Lung (tissue), 12 donors: ENCODE results near the gene PARVG. TPM values are rescaled to one million over a fixed set of nuclear protein-coding genes. Genes with fewer than 3 reads are reported as not detected.

Source experiments
- ATAC-seq: fragments of 200-7000 bp; cut with Tn5 transposase; one replicate; pipeline ENCODE4 v1.9.1; 2020; ENCODE audit warnings: moderate number of reproducible peaks; ENCODE audit not compliant: insufficient read depth, low FRiP score
- DNase-seq, 3 donors: peaks; one replicate each; pipeline ENCODE4 v3.0.0-alpha.2; 2013 to 2017
- H3K27ac ChIP-seq, 2 donors: one replicate each; pipeline ENCODE4 v1.5.1; 2013; ENCODE audit warnings: mild to moderate bottlenecking in 2 of 2, moderate library complexity in 2 of 2, control low read depth in 1 of 2, inconsistent platforms in 1 of 2, low read depth in 1 of 2, low read length in 1 of 2
- H3K27me3 ChIP-seq, 3 donors: one replicate each; pipeline ENCODE4 v1.5.1; 2013; ENCODE audit warnings: low read length in 2 of 3; ENCODE audit not compliant: control insufficient read depth in 3 of 3, insufficient read depth in 3 of 3
- H3K36me3 ChIP-seq, 4 donors: one replicate each; pipeline ENCODE4 v1.5.1; 2013; ENCODE audit warnings: low read length in 4 of 4, mild to moderate bottlenecking in 1 of 4, moderate library complexity in 1 of 4; ENCODE audit not compliant: control insufficient read depth in 4 of 4, insufficient read depth in 4 of 4
- H3K4me1 ChIP-seq, 5 donors: one replicate each; pipeline ENCODE4 v1.5.1; 2013; ENCODE audit warnings: low read length in 5 of 5, mild to moderate bottlenecking in 2 of 5, moderate library complexity in 1 of 5; ENCODE audit not compliant: control insufficient read depth in 5 of 5, insufficient read depth in 5 of 5
- H3K4me3 ChIP-seq: one replicate; pipeline ENCODE4 v1.5.1; 2013; ENCODE audit warnings: mild to moderate bottlenecking, control low read depth, moderate library complexity
- H3K9ac ChIP-seq, 2 donors: one replicate each; pipeline ENCODE4 v1.5.1; 2013; ENCODE audit warnings: low read length in 2 of 2, control low read depth in 1 of 2; ENCODE audit not compliant: insufficient read depth in 1 of 2
- H3K9me3 ChIP-seq, 4 donors: one replicate each; pipeline ENCODE4 v1.5.1; 2013; ENCODE audit warnings: low read length in 3 of 4, mild to moderate bottlenecking in 1 of 4, moderate library complexity in 1 of 4; ENCODE audit not compliant: control insufficient read depth in 4 of 4, insufficient read depth in 3 of 4
- CTCF ChIP-seq: IDR thresholded peaks from 2 replicates; pipeline ENCODE4 v1.5.1; 2012; ENCODE audit warnings: mild to moderate bottlenecking; ENCODE audit errors: control extremely low read depth, extremely low read depth
- WGBS, 2 donors: extraction: QIAGEN DNeasy Blood & Tissue Kit; methylation state at CpG; one replicate each; pipeline ENCODE4 v1.1.7; 2013; 5-methylcytosine and 5-hydroxymethylcytosine counted together
- polyA plus RNA-seq, 2 donors: library from polyadenylated mRNA; stranded (reverse); fragments of 200-250 nt; gene quantifications; one replicate each; pipeline ENCODE4 v1.2.1, GENCODE V29; 2013
- total RNA-seq, 2 donors: library from RNA; depleted of rRNA in 1 of 2; stranded (reverse); fragments of >200 nt in 1 of 2; gene quantifications; one replicate each; pipeline ENCODE4 v1.2.1, GENCODE V29; 2014 to 2021
- donor health status: control.
- donor health status: control.
- donor health status: Bipolar disorder and iron deficiency.
- donor health status: healthy.
- donor health status: DM: yes; HTN: yes; CAD: no.

PARVG gene
- total and polyA plus RNA-seq, 4 donors = 20.4 to 67.4 (median 48.7) TPM

- ATAC-seq = no peak
- Histone ChIP-seq H3K27me3 (no peaks in the 10 kb centered on the region), H3K4me3 (no peak overlapping the region), H3K9ac (no peak overlapping the region), H3K9me3 (no peaks in the 10 kb centered on the region), H3K4me1 (peaks cover 0 to 20% (median 0%) of the 10 kb centered on the region in 5 donors), H3K36me3 (peaks cover 0 to 43% (median under 1%) of the 10 kb centered on the region in 4 donors), H3K27ac (no peak overlapping the region)
- no peak for DNase-seq
- 89 to 90% methylated on average over 18 of the region's 18 CpGs for WGBS, 2 donors
- TF ChIP-seq CTCF = no peak
Measured at GRCh38 chr22:44163536-44163935, 17.2 kb upstream of the PARVG start.

GRCh38 chr22:44164031-44164430, 16.7 kb upstream of the PARVG start:
- no peak for TF ChIP-seq CTCF
- Histone ChIP-seq H3K36me3 (peaks cover 0 to 43% (median 2%) of the 10 kb centered on the region in 4 donors), H3K27ac (no peak overlapping the region), H3K4me3 (no peak overlapping the region), H3K9me3 (no peaks in the 10 kb centered on the region), H3K9ac (no peak overlapping the region), H3K27me3 (no peaks in the 10 kb centered on the region), H3K4me1 (peaks cover 0 to 15% (median 0%) of the 10 kb centered on the region in 5 donors)
- DNase-seq = peak in 2 of 3 donors; percentile 36 to 52
- WGBS, 2 donors = 71 to 84% methylated on average over 11 of the region's 11 CpGs
- no peak for ATAC-seq

- ATAC-seq = no peak
- no peaks in the 10 kb centered on the region for H3K9me3 ChIP-seq
- 95 to 96% methylated on average over 15 of the region's 15 CpGs for WGBS, 2 donors
Measured at GRCh38 chr22:44165286-44165874, 15.3 kb upstream of the PARVG start.

More at GRCh38 chr22:44165286-44165874, 15.3 kb upstream of the PARVG start:
- peaks cover 0 to 8% (median 0%) of the 10 kb centered on the region in 5 donors for H3K4me1 ChIP-seq
- no peak overlapping the region for H3K9ac ChIP-seq
- H3K27me3 ChIP-seq = no peaks in the 10 kb centered on the region
- DNase-seq = no peak
- peaks cover 0 to 40% (median 2%) of the 10 kb centered on the region in 4 donors for H3K36me3 ChIP-seq
- H3K27ac ChIP-seq = no peak overlapping the region
- no peak overlapping the region for H3K4me3 ChIP-seq
- TF ChIP-seq CTCF = no peak
